ENCODE measurements around the gene CHN2.

The CHN2 gene

GRCh38 chr7:29416276-29416937 is 221.8 kb downstream of the CHN2 start:
- TF ChIP-seq TAF1 (IDR thresholded peaks at IDR 0.05; ENCODE audit: borderline replicate concordance, insufficient read depth, low read length) (no peak), REST (IDR thresholded peaks at IDR 0.05; ENCODE audit: insufficient read depth in 1 of 2, low read depth in 2 of 2, low read length in 2 of 2) (no peak), POLR2AphosphoS5 (IDR thresholded peaks at IDR 0.05; ENCODE audit: low read depth, low read length) (no peak), FOXP2 (optimal IDR thresholded peaks at IDR 0.05; ENCODE audit: borderline replicate concordance, extremely low read depth, extremely low read length, insufficient read depth) (no peak), SIN3A (IDR thresholded peaks at IDR 0.05; ENCODE audit: borderline replicate concordance, insufficient read depth, low read length) (no peak)

- TF ChIP-seq POLR2AphosphoS5 (IDR thresholded peaks at IDR 0.05; ENCODE audit: low read depth, low read length) (no peak), REST (IDR thresholded peaks at IDR 0.05; ENCODE audit: insufficient read depth in 1 of 2, low read depth in 2 of 2, low read length in 2 of 2) (no peak), TAF1 (IDR thresholded peaks at IDR 0.05; ENCODE audit: borderline replicate concordance, insufficient read depth, low read length) (no peak), SIN3A (IDR thresholded peaks at IDR 0.05; ENCODE audit: borderline replicate concordance, insufficient read depth, low read length) (no peak), FOXP2 (optimal IDR thresholded peaks at IDR 0.05; ENCODE audit: borderline replicate concordance, extremely low read depth, extremely low read length, insufficient read depth) (no peak)
Measured at GRCh38 chr7:29416938-29417305, 222.3 kb downstream of the CHN2 start.

GRCh38 chr7:29418056-29418455 is 223.5 kb downstream of the CHN2 start:
- no peak for TF ChIP-seq TAF1 (IDR thresholded peaks at IDR 0.05; ENCODE audit: borderline replicate concordance, insufficient read depth, low read length)
- no peak for TF ChIP-seq FOXP2 (optimal IDR thresholded peaks at IDR 0.05; ENCODE audit: borderline replicate concordance, extremely low read depth, extremely low read length, insufficient read depth)
- TF ChIP-seq SIN3A (IDR thresholded peaks at IDR 0.05; ENCODE audit: borderline replicate concordance, insufficient read depth, low read length): no peak
- TF ChIP-seq REST (IDR thresholded peaks at IDR 0.05; ENCODE audit: insufficient read depth in 1 of 2, low read depth in 2 of 2, low read length in 2 of 2): no peak
- TF ChIP-seq POLR2AphosphoS5 (IDR thresholded peaks at IDR 0.05; ENCODE audit: low read depth, low read length): no peak

- TF ChIP-seq TAF1 (IDR thresholded peaks at IDR 0.05; ENCODE audit: borderline replicate concordance, insufficient read depth, low read length) (no peak), FOXP2 (optimal IDR thresholded peaks at IDR 0.05; ENCODE audit: borderline replicate concordance, extremely low read depth, extremely low read length, insufficient read depth) (no peak), REST (IDR thresholded peaks at IDR 0.05; ENCODE audit: insufficient read depth in 1 of 2, low read depth in 2 of 2, low read length in 2 of 2) (no peak), POLR2AphosphoS5 (IDR thresholded peaks at IDR 0.05; ENCODE audit: low read depth, low read length) (no peak), SIN3A (IDR thresholded peaks at IDR 0.05; ENCODE audit: borderline replicate concordance, insufficient read depth, low read length) (no peak)
Measured at GRCh38 chr7:29418651-29419050, 224.1 kb downstream of the CHN2 start.

All from PFSK-1 (cell line).